OCI-LY3 (cell line): ENCODE results near the gene SGO2.

Experiments used
- H2AFZ ChIP-seq: fragments of 200-600, 300-600 bp; shearing (Covaris generic); 2 replicates; pipeline ENCODE4 v1.6.0; 2014; ENCODE audit warnings: antibody characterized with exemption, low read depth, low read length
- H3K27ac ChIP-seq: fragments of 200-600, 300-600 bp; sonication (generic); 2 replicates; pipeline ENCODE4 v1.5.1; 2014; ENCODE audit warnings: mild to moderate bottlenecking, low read length, moderate library complexity, mixed read lengths
- H3K27me3 ChIP-seq: fragments of 200-600, 300-600 bp; sonication (generic); 2 replicates; pipeline ENCODE4 v1.6.1; 2014; ENCODE audit warnings: low read depth, low read length, mixed read lengths
- H3K36me3 ChIP-seq: fragments of 200-600, 300-600 bp; sonication (generic); replicated peaks from 2 replicates; pipeline ENCODE3; 2014; ENCODE audit warnings: low read depth, low read length, mixed read lengths
- H3K4me1 ChIP-seq: fragments of 300-600, 200-600 bp; sonication (generic); 2 replicates; pipeline ENCODE4 v1.6.1; 2014; ENCODE audit warnings: low read length, mixed read lengths
- H3K4me2 ChIP-seq: fragments of 200-600, 300-600 bp; sonication (generic); 2 replicates; pipeline ENCODE4 v1.6.1; 2014; ENCODE audit warnings: low read length, mixed read lengths
- H3K4me3 ChIP-seq: fragments of 300-600, 200-600 bp; sonication (generic); 2 replicates; pipeline ENCODE4 v1.5.1; 2014; ENCODE audit warnings: antibody characterized with exemption, mild to moderate bottlenecking, low read length, moderate library complexity
- H3K79me2 ChIP-seq: fragments of 300-600, 200-600 bp; shearing (Covaris generic); 2 replicates; pipeline ENCODE4 v1.6.1; 2014; ENCODE audit warnings: mild to moderate bottlenecking, low read length, mixed read lengths
- H3K9ac ChIP-seq: fragments of 300-600, 200-600 bp; shearing (Covaris generic); 2 replicates; pipeline ENCODE4 v1.6.0; 2014; ENCODE audit warnings: mild to moderate bottlenecking, low read length, moderate library complexity
- H3K9me3 ChIP-seq: fragments of 200-600, 300-600 bp; shearing (Covaris generic); 2 replicates; pipeline ENCODE4 v1.6.1; 2014; ENCODE audit warnings: low read length, mixed read lengths; ENCODE audit not compliant: insufficient read depth
- H4K20me1 ChIP-seq: fragments of 200-600, 300-600 bp; sonication (generic); 2 replicates; pipeline ENCODE4 v1.6.1; 2016; ENCODE audit warnings: low read length, mixed read lengths; ENCODE audit not compliant: insufficient read depth
- EZH2phosphoT487 ChIP-seq: fragments of 200-600 bp; shearing (Covaris generic); IDR thresholded peaks from 2 replicates; pipeline ENCODE4 v1.6.1; 2018; ENCODE audit warnings: antibody characterized with exemption, mixed run types, low read depth
- TF ChIP-seq, protein P1 (sequence below): fragments of 200-600, 300-600 bp; sonication (generic); IDR thresholded peaks from 2 replicates; pipeline ENCODE4 v1.5.1; 2014; ENCODE audit warnings: antibody characterized with exemption, low read length, low read depth

The SGO2 gene

DNA sequence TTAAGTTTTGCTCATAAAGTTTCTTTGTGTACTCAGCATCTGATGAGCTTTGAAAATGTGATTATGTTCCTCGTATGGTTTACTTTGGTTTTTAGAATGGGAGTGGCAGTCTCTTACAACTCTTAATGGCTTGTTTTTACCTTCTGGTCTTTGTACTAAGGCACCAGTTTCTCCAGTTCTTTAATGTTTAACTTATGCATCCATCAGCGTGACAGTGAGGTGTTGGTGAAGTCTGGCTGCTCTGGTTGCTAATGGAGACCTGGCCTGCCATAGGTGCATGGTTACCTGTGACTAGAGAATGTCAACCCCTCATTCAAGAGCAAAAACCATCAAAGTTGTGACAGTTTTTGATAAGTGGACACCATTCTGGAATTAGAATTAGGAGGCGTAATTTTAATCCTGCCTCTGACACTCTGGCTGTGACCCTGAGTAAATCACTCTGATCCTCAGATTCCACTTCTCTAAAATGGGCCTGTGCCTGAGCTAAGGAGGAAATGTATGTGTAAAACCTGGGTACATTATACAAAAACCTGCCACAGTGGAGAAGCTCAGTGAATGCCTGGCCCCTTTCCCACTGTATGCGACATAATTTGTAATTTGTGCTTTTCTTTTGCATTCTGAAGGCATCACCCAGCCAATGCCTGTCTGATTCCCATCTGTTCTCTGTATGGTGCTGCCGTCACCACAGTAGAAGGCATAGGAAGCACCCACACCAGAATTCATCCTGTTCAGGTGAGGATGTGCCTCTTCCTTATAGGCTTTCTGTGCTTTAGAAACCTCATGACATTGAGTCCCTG is 71.0 kb downstream of the SGO2 start:
- no peaks in the 10 kb centered on the region for H3K4me1 ChIP-seq
- no peak overlapping the region for H3K4me3 ChIP-seq
- H4K20me1 ChIP-seq: no peaks in the 10 kb centered on the region
- H2AFZ ChIP-seq: no peak overlapping the region
- peaks cover 4% of the 10 kb centered on the region; the same call in 1 of the 2 replicates for H3K27me3 ChIP-seq
- H3K4me2 ChIP-seq: no peak overlapping the region
- TF ChIP-seq, protein P1, sequence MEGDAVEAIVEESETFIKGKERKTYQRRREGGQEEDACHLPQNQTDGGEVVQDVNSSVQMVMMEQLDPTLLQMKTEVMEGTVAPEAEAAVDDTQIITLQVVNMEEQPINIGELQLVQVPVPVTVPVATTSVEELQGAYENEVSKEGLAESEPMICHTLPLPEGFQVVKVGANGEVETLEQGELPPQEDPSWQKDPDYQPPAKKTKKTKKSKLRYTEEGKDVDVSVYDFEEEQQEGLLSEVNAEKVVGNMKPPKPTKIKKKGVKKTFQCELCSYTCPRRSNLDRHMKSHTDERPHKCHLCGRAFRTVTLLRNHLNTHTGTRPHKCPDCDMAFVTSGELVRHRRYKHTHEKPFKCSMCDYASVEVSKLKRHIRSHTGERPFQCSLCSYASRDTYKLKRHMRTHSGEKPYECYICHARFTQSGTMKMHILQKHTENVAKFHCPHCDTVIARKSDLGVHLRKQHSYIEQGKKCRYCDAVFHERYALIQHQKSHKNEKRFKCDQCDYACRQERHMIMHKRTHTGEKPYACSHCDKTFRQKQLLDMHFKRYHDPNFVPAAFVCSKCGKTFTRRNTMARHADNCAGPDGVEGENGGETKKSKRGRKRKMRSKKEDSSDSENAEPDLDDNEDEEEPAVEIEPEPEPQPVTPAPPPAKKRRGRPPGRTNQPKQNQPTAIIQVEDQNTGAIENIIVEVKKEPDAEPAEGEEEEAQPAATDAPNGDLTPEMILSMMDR: no peak
- TF ChIP-seq EZH2phosphoT487: no peak
- no peak overlapping the region for H3K9ac ChIP-seq
- no peaks in the 10 kb centered on the region for H3K79me2 ChIP-seq
- no peak overlapping the region for H3K27ac ChIP-seq
- H3K36me3 ChIP-seq: no peaks in the 10 kb centered on the region
- H3K9me3 ChIP-seq: no peaks in the 10 kb centered on the region

DNA sequence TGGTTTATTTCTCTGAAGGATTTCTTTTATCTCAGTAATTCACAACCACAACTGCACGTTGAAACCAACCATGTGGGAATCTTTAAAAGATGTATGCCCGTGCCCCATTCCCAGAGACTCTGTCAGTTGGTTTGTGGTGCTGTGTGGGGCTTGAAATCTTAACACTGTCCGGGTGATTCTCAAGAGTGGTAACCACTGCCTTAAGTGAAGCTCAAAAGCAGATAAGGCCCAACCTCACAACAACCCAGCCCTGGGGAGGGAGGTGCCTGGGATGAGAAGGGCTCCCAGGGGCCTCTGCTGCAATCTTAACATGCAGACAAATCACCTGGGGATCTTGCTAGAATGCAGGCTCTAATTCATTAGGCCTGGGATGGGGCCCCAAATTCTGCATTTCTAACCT is 73.2 kb downstream of the SGO2 start:
- Histone ChIP-seq H3K36me3 (no peaks in the 10 kb centered on the region), H3K27ac (no peak overlapping the region), H3K79me2 (no peaks in the 10 kb centered on the region), H4K20me1 (no peaks in the 10 kb centered on the region), H3K27me3 (no peaks in the 10 kb centered on the region; the same call in 1 of the 2 replicates), H3K9me3 (no peaks in the 10 kb centered on the region), H2AFZ (no peak overlapping the region), H3K9ac (no peak overlapping the region), H3K4me3 (no peak overlapping the region), H3K4me1 (no peaks in the 10 kb centered on the region), H3K4me2 (no peak overlapping the region)
- TF ChIP-seq, protein P1: no peak
- no peak for TF ChIP-seq EZH2phosphoT487

DNA sequence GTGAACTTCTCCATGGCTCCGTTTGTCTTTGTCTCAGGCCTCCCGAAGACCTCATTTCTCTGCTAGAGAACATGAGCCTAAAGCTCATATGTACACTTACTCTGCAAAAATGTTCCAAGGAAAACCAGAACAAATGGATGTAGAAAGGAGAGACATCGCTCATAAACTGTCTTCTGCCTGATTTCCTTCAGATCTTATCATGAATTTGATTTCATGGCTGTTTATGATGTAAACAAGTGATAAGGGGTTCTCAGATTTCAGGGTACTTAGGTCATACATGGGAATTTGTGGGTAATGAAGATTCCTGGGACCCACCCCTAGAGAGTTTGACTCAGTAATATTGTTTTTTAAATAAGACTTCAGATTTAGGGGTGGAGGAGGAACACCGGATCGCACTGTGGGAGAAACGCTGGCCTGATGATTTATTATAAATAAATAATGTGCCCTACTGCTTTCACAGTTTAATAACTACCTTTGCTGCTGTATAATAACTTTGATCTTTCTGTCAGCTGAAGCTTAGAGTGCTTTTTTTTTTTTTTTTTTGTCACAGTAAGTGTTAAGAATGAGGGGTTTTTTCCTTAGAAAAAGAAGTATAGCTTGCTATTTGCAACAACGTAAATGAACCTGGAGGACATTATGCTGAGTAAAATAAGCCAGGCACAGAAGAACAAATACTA is 74.7 kb downstream of the SGO2 start:
- Histone ChIP-seq H3K9me3 (no peaks in the 10 kb centered on the region), H3K4me2 (no peak overlapping the region), H2AFZ (no peak overlapping the region), H3K4me1 (no peaks in the 10 kb centered on the region), H3K9ac (no peak overlapping the region), H3K79me2 (no peaks in the 10 kb centered on the region), H3K27ac (no peak overlapping the region), H3K27me3 (no peaks in the 10 kb centered on the region; the same call in 1 of the 2 replicates), H3K36me3 (no peaks in the 10 kb centered on the region), H3K4me3 (no peak overlapping the region), H4K20me1 (no peaks in the 10 kb centered on the region)
- TF ChIP-seq, protein P1: no peak
- no peak for TF ChIP-seq EZH2phosphoT487

DNA sequence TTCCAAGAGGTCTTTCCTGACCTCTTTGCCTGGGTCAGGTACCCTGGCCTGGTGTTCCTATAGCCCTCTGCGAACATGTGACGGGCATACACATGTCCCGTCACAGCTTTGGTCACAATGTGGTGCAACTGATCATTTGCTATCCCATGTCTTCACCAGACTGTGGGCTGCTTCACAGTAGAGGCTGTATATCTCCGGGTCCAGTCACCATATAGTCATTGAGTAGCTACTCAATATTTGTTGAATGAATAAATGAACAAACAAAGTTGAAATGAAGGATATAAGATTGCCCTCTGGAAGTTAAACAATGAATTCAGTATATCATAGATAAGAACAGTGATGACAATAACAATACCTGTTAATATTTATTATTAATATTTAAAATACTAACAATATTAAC is 76.6 kb downstream of the SGO2 start:
- TF ChIP-seq, protein P1: no peak
- TF ChIP-seq EZH2phosphoT487: no peak
- Histone ChIP-seq H3K4me3 (no peak overlapping the region), H3K9ac (no peak overlapping the region), H3K79me2 (no peaks in the 10 kb centered on the region), H4K20me1 (no peaks in the 10 kb centered on the region), H3K27ac (no peak overlapping the region), H3K36me3 (no peaks in the 10 kb centered on the region), H3K4me2 (no peak overlapping the region), H3K9me3 (no peaks in the 10 kb centered on the region), H2AFZ (no peak overlapping the region), H3K4me1 (no peaks in the 10 kb centered on the region), H3K27me3 (no peaks in the 10 kb centered on the region)
